ENCODE data around the gene P2RX3. TPM values are rescaled to one million over a fixed set of nuclear protein-coding genes. Genes with fewer than 3 reads are reported as not detected.
A peak's percentile ranks its signal among the peaks of the same experiment; 100 is the strongest.

P2RX3 gene
- total RNA-seq, 1 donor from 2014 or later: 2.0 TPM

DNA sequence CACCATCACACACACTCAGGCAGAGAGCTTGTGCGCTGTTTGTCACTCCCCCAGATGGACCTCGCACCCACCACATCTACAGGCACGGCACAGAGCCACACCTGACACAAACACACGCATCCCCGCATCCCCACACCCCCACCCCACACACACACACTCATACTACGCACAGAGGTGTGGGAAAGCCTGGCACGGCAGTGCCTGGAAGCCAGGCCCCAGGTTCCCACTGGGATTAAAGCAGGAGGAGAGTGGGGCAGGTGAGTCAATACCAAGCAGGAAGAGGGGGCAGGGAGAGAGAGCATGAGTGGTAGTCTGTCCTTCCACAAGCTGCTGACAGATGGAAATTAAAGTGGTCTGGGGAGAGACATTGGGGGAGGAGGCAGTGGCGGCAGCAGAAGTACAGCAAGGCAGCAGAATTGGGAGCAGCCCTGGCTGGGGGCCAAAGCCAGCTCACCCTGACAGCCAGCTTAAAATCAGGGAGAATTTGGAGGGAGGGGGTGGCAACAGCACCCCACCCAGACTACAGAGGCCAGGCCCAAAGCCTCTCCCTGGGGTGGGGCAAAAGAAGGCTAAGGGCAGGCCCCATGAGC, 34.1 kb upstream of the P2RX3 start:
- Mint-ChIP-seq H3K9me3 (peaks cover 6% of the 10 kb centered on the region), H3K36me3 (peaks cover 53% of the 10 kb centered on the region), H3K27ac (peak overlapping the region; percentile 10), H3K4me3 (peak overlapping the region; percentile 33), H3K27me3 (ENCODE audit: low read depth) (no peaks in the 10 kb centered on the region), H3K4me1 (peaks cover 40% of the 10 kb centered on the region)
- no peak for DNase-seq (ENCODE audit: low spot score in 2 of 2, unreplicated experiment in 2 of 2)
- TF ChIP-seq, protein P1, sequence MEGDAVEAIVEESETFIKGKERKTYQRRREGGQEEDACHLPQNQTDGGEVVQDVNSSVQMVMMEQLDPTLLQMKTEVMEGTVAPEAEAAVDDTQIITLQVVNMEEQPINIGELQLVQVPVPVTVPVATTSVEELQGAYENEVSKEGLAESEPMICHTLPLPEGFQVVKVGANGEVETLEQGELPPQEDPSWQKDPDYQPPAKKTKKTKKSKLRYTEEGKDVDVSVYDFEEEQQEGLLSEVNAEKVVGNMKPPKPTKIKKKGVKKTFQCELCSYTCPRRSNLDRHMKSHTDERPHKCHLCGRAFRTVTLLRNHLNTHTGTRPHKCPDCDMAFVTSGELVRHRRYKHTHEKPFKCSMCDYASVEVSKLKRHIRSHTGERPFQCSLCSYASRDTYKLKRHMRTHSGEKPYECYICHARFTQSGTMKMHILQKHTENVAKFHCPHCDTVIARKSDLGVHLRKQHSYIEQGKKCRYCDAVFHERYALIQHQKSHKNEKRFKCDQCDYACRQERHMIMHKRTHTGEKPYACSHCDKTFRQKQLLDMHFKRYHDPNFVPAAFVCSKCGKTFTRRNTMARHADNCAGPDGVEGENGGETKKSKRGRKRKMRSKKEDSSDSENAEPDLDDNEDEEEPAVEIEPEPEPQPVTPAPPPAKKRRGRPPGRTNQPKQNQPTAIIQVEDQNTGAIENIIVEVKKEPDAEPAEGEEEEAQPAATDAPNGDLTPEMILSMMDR (IDR thresholded peaks at IDR 0.05; ENCODE audit: unreplicated experiment): no peak

DNA sequence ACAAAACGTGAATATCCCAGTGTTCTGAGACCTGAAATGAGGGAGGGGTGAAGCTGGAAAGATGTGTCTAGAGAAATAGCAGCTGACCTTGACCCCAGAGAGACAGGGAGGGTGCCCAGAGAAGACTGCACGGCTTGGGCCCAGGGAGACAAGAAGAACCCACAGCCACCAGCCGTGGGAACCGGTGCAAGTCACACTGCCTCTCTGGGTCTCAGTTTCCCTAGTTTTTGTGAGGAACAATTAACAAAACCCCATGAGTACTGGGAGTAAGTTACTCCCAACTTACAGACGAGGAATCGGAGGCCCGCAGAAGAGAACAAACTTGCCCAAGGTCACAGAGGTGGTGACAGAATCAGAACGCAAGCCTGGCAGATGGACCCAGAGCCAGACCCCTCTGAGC, 32.6 kb upstream of the P2RX3 start:
- TF ChIP-seq, protein P1 (IDR thresholded peaks at IDR 0.05; ENCODE audit: unreplicated experiment): no peak
- Mint-ChIP-seq H3K27ac (no peak overlapping the region), H3K36me3 (peaks cover 47% of the 10 kb centered on the region), H3K4me1 (peaks cover 42% of the 10 kb centered on the region), H3K4me3 (no peak overlapping the region), H3K9me3 (no peaks in the 10 kb centered on the region), H3K27me3 (ENCODE audit: low read depth) (no peaks in the 10 kb centered on the region)
- DNase-seq (ENCODE audit: low spot score in 2 of 2, unreplicated experiment in 2 of 2): no peak

DNA sequence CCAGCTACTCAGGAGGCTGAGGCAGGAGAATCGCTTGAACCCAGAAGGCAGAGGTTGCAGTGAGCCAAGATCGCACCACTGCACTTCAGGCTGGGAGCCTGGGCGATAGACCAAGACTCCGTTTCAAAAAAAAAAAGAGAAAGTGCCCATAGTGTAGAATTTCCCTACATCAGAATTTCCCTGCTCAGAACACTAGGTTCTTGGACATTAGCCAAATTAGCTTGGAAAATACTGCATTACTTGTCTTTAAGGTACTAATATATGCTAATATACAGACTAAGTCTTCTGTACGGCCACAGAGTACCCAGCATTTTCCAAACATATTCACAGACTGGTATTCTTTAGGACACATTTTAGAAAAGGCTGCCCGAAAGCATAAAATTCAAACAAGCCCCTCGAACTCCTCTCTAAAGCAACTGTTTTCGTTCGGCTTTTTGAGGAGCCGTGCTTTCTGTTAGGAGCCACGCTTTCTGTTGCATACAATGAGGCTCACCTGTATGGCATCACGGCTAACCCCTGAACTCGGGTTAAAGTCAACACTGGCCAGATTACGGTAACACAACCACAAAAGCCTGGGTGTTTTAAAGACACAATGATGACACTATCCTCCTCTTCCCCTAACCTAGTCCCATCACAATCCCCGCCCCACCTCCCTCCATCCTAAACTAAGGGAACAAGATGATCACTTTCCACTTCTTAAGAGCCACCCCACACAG, 31.8 kb upstream of the P2RX3 start:
- H3K4me1 Mint-ChIP-seq: peaks cover 50% of the 10 kb centered on the region
- no peak overlapping the region for H3K4me3 Mint-ChIP-seq
- DNase-seq (ENCODE audit: low spot score in 2 of 2, unreplicated experiment in 2 of 2): no peak
- peak overlapping the region; percentile 53 for H3K27ac Mint-ChIP-seq
- H3K9me3 Mint-ChIP-seq: no peaks in the 10 kb centered on the region
- peaks cover 39% of the 10 kb centered on the region for H3K36me3 Mint-ChIP-seq
- H3K27me3 Mint-ChIP-seq (ENCODE audit: low read depth): no peaks in the 10 kb centered on the region
- TF ChIP-seq, protein P1 (IDR thresholded peaks at IDR 0.05; ENCODE audit: unreplicated experiment): no peak

DNA sequence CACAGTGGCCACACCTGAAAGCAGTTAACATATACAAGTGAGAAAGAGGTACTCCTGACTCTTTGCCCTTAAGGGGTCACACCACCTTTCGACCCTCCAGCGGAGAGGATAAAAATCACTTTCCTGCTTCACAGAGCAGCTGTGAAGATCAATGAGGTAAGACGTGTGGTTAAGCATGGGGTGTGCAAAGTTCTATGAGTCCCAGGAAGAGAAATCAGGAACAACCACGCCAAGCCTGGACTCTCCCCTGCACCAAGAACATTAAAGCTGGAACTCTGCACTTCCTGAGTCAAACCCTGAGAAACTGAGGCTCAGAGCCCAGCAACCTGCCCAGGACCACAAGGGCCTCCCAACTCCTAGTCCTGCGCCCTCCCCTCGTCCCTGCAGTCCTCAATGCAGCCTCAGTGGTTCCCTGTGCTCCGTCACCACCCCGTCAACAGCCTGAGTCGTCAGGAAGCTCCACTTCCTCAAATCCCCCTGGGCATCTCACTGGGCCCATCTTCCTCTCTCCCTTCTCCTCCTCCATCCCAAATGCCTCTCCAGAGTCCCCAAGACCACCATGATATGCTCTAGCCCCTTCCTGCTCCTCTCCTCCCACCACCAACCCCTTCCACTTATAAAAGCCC, 31.1 kb upstream of the P2RX3 start:
- peaks cover 32% of the 10 kb centered on the region for H3K36me3 Mint-ChIP-seq

DNA sequence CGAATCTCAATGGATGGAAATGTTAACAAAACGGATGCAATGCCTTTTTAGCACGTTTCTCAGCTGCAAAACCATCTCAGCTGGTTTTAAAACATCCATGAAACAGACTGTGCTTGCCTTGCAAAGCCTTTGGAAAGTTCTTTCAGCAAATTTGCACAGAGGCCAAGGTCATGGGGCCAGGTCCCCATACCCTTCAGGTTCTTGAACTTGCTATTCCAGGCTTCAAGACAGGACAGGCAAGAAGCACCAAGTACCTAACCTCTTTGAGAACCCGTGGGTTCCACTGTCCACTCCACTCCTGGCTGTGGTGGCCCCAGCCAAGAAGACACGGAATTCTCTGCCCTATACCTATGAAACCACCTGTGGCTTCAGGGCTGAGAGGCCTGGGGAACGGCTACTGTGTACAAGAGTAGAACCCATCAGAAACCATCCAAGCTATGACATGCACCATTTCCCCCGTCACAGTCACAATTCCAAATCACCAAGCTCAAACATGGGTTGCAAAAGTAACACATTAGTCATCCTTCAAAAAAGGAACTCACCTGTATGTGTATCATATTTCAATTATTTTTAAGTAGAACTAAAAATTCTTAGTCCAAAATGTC, 30.4 kb upstream of the P2RX3 start:
- TF ChIP-seq, protein P1 (IDR thresholded peaks at IDR 0.05; ENCODE audit: unreplicated experiment): no peak
- Mint-ChIP-seq H3K27me3 (ENCODE audit: low read depth) (no peaks in the 10 kb centered on the region), H3K9me3 (no peaks in the 10 kb centered on the region), H3K4me3 (no peak overlapping the region), H3K4me1 (peaks cover 61% of the 10 kb centered on the region), H3K36me3 (peaks cover 30% of the 10 kb centered on the region), H3K27ac (peak overlapping the region; percentile 45)
- no peak for DNase-seq (ENCODE audit: low spot score in 2 of 2, unreplicated experiment in 2 of 2)

More for the DNA sequence above, 31.1 kb upstream of the P2RX3 start:
- no peaks in the 10 kb centered on the region for H3K27me3 Mint-ChIP-seq (ENCODE audit: low read depth)
- TF ChIP-seq, protein P1 (IDR thresholded peaks at IDR 0.05; ENCODE audit: unreplicated experiment): no peak
- peak overlapping the region; percentile 45 for H3K27ac Mint-ChIP-seq
- DNase-seq (ENCODE audit: low spot score in 2 of 2, unreplicated experiment in 2 of 2): no peak
- no peaks in the 10 kb centered on the region for H3K9me3 Mint-ChIP-seq
- H3K4me3 Mint-ChIP-seq: no peak overlapping the region
- peaks cover 57% of the 10 kb centered on the region for H3K4me1 Mint-ChIP-seq
